Brain microvascular endothelial cell (primary cell): ENCODE measurements around the gene HMGN3.

Experiments used
- DNase-seq: peaks from one replicate; pipeline ENCODE4 v3.0.0-alpha.2; 2020
- H3K27ac ChIP-seq: fragments of 250-450 bp; sonication (Bioruptor Pico); 2 replicates; pipeline ENCODE4 v1.5.1; 2020; ENCODE audit warnings: mild to moderate bottlenecking, moderate library complexity
- H3K27me3 ChIP-seq: fragments of 250-450 bp; sonication (Bioruptor Pico); replicated peaks from 2 replicates; pipeline ENCODE4 v1.5.1; 2020; ENCODE audit warnings: mild to moderate bottlenecking
- H3K36me3 ChIP-seq: fragments of 250-450 bp; sonication (Bioruptor Pico); replicated peaks from 2 replicates; pipeline ENCODE4 v1.5.1; 2020; ENCODE audit warnings: mild to moderate bottlenecking
- H3K4me3 ChIP-seq: 2 replicates; pipeline ENCODE4 v1.5.1; 2011; ENCODE audit warnings: low read depth, mild to moderate bottlenecking, control low read depth, low read length, moderate library complexity
- CTCF ChIP-seq: IDR thresholded peaks from 2 replicates; pipeline ENCODE4 v1.5.1; 2011; ENCODE audit warnings: low read depth, mild to moderate bottlenecking, moderate library complexity, low read length, control low read depth, inconsistent platforms; ENCODE audit errors: missing control alignments
- in situ Hi-C: cut with HindIII; loops from 2 replicates; pipeline ENCODE4 v1.10.0; 2017; ENCODE audit warnings: low sequenced_read_pairs, low pct_ligation_motif_present

Gene HMGN3

GRCh38 chr6:79225717-79226599 lies 8.5 kb downstream of the HMGN3 start:
- Histone ChIP-seq H3K4me3 (no peak overlapping the region), H3K27me3 (no peaks in the 10 kb centered on the region), H3K27ac (no peak overlapping the region), H3K36me3 (no peaks in the 10 kb centered on the region)
- no peak for DNase-seq
- TF ChIP-seq CTCF = no peak
- in situ Hi-C loops = no loop called here

GRCh38 chr6:79223611-79224404 lies 10.7 kb downstream of the HMGN3 start:
- in situ Hi-C loops = no loop called here
- TF ChIP-seq CTCF = no peak
- no peak overlapping the region for H3K4me3 ChIP-seq
- no peaks in the 10 kb centered on the region for H3K27me3 ChIP-seq
- no peak for DNase-seq
- H3K27ac ChIP-seq = no peak overlapping the region
- H3K36me3 ChIP-seq = no peaks in the 10 kb centered on the region

DNA sequence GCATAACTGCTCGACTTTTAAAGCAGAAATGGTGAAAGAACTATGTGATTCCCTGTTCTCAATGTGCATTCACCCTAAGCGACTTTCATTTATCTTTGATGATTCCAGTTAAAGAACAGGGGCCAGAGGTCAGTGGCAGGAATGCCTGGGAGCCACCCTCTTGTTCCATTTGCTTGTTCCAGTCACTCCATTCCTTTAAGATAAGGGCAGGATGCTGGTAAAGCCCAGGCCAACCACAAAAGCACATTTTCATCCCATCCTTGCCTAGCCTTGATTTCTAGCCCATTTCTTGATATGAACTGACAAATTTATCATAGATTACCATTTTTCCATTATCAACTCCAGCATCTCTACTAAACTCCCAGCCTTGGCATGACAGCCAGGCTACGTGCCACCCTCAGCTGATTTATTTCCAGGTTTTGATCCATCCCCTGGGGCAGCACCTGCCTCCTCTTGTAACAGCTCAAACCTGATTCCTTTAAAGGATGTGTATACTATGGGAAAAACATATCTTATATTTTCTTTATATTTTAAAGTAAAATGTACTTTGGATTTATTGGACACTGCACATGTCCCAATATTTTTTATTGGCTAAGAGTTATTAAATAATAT lies 19.2 kb downstream of the HMGN3 start:
- in situ Hi-C loops = no loop called here
- H3K36me3 ChIP-seq = no peaks in the 10 kb centered on the region
- no peak for TF ChIP-seq CTCF

GRCh38 chr6:79212859-79213258 lies 21.6 kb downstream of the HMGN3 start:
- no peak for DNase-seq
- no peak overlapping the region for H3K4me3 ChIP-seq
- H3K27ac ChIP-seq = no peak overlapping the region
- no peak for TF ChIP-seq CTCF
- H3K27me3 ChIP-seq = no peaks in the 10 kb centered on the region
- in situ Hi-C loops = no loop called here
- H3K36me3 ChIP-seq = no peaks in the 10 kb centered on the region

More for the DNA sequence above, 19.2 kb downstream of the HMGN3 start:
- no peaks in the 10 kb centered on the region for H3K27me3 ChIP-seq
- DNase-seq = peak; percentile 50
- no peak overlapping the region for H3K4me3 ChIP-seq
- H3K27ac ChIP-seq = no peak overlapping the region

- in situ Hi-C loops = no loop called here
- no peak for DNase-seq
- no peak overlapping the region for H3K4me3 ChIP-seq
- no peak overlapping the region for H3K27ac ChIP-seq
- TF ChIP-seq CTCF = no peak
- H3K36me3 ChIP-seq = no peaks in the 10 kb centered on the region
- no peaks in the 10 kb centered on the region for H3K27me3 ChIP-seq
Observed at GRCh38 chr6:79208816-79209215, 25.7 kb downstream of the HMGN3 start.
